GDM1 (cell line): ENCODE measurements around the gene CEL.

Experiments used
- DNase-seq: peaks from one replicate; lab custom pipeline; 2025; lab: John Stamatoyannopoulos, UW

The CEL gene

DNA sequence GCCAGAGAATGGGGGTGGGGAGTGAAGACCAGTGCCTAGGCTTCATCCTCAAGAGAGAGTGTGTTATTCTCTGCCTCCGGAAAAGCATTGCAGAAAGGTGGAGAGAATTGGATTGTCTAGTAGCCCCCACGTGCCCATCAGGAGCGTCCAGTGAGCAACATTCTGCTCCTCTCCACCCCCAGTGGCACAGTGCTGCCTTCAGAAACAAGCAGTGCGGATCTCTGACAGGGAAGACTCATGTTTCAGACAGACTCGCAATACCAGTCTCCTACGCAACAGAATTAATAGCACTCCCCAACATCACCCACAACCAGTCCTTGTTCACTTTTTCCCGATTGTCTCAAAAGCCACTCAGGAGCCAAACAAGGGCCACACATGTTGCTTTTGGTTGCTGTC is 14.9 kb upstream of the CEL start:
- no peak for DNase-seq

DNA sequence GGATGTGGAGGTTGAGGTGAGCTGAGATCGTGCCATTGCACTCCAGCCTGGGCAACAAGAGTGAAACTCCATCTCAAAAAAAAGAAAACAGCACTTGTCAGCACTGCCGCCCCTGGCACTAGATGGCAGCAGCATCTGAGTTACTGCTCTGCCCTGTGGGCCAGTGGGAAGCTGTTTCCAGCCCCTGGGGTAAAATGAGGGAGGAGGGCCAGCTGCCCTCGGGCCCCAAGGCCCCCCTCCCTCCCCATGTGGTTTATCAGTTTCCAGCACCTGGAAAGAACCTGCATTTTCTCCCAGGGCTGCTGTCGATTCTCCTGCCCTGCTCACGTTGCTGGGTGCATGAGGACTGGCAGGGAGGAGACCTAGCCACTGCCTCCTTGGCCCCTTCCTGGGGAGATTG is 13.2 kb upstream of the CEL start:
- DNase-seq: no peak

- DNase-seq: no peak
These were observed 12.7 kb upstream of the CEL start for GRCh38 chr9:133049043-133049442.

GRCh38 chr9:133050142-133050541 is 11.6 kb upstream of the CEL start:
- no peak for DNase-seq

- no peak for DNase-seq
These were observed 11.0 kb upstream of the CEL start for GRCh38 chr9:133050781-133051180.

DNA sequence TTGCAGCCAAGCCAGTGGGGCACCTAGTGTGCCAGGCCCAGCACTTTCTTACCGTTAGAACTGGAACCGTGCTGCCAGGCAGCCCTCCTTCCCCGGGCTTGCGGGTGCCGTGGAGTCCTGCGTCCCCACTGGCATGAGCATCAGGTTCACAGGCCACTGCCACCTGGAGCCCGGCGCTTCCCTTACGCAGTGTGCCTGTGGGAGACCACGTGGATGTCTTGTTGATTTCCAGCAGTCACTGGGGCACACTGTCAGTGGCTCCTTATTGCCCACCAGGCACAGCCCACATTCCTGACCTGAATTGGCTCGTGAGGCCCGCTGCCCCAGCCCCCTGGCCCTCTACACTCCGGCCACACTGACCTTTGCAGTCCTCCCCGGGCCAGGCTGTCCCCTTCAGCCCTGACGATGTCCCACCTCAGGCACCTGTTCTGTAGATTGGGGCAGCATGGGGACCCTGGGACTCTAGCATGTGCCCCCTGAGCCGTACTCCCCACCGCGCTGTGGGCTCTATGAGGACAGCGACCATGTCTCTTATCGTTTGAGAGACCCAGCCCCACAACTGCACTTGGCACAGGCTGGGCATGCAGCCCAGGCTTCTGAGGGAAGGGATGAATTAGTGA is 10.4 kb upstream of the CEL start:
- no peak for DNase-seq

DNA sequence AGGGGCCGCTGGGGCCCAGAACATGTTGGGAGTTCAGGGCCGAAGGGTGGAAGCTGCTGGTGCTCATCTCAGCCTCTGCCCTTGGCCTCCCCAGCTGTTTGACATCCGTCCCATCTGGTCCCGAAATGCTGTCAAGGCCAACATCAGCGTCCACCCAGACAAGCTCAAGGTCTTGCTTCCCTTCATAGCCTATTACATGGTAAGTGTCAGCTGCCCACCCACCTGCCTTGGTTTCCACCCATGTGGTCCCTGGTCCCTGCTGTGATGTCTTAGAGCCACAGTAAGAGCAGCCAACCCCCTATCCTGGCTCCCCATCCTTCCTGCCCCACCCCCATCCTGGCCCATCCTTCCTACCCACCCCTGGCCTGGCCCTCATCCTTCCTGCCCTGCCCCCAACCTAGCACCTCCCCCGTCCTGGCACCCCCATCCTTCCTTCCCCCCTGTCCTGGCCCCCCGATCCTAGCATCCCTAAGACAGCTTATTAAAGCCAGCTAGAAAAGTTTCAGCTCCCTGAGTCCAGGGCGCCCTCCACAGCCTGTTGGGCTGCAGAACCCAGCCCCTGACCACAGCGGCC is 9.7 kb upstream of the CEL start:
- no peak for DNase-seq

DNA sequence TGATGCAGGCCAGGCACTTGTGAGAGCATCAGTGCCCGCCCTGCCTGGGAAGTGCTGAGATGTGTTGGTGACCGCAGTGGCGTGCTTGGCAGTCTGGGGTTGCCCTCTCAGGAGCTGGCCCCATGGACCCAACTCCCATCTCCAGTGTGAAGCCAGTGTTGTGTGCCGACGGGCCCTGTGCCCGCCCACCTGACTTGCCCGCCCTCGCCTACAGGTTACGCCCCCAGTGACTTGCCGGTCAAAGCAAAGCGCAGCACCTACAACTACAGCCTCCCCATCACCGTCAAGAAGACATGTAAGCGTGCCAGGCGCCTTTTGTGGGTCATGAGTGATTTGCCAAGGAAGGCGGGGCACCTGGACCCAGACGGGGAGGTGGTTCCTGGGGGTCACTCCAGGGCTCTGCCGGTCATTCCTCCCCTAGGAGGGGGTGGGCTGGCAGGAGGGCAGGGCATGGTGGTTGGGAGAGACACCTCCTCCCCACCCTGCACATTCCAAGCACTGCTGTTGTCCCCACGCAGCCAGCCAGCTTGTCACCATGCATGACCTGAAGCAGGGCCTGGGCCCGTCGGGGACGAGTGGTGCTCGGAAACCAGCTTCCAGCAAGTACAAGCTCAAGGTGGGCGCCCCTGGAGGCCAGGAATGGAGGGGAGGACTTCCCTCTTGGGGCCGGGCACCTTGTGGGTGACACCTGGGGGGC is 7.4 kb upstream of the CEL start:
- no peak for DNase-seq

DNA sequence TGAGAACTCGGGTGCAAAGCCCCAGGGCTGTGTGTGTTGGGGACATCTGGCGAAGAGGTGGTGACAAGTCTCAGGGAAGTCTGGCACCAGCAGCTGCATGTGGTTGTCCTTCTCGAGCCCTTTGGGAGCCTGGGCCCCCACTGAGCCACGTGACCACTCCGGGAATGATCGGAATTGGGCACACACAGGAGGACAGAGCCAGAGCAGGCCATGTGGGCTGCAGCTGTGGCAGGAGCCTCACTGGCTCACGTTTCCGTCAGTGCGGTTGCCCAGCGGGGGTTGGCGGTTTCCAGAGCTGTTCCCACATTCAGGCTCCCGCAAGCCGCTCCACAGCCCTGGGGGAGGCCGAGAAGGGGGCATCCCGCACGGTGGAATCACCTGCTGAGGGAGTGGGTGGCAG is 6.8 kb upstream of the CEL start:
- DNase-seq: no peak

DNA sequence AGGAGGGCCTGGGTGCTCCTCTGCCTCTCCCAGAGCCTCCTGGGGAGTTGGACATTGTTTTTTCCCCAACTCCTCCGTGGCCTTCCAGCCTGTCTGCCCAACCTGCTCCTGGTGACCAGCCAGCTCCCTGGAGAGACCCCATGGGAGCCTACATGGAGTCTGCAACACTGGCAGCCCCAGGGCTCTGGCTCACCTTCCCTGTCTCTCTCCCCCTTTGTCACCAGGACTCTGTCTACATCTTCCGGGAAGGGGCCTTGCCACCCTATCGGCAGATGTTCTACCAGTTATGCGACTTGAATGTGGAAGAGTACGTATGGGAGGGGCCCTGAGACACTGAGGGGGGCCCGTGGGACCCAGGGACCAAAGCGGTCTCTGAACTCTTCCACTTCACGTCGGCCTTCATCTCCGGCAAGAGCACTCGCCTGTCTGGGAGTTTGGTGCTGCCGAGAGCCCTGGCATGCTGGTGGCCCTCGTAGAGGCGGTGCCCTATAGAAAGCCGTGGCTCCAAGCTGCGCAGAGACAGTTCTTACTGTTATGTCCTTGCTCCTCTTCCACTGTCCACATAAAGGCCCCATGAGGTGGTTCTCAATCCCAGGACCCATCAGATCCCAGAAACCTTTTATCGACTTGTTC is 5.9 kb upstream of the CEL start:
- DNase-seq: no peak

DNA sequence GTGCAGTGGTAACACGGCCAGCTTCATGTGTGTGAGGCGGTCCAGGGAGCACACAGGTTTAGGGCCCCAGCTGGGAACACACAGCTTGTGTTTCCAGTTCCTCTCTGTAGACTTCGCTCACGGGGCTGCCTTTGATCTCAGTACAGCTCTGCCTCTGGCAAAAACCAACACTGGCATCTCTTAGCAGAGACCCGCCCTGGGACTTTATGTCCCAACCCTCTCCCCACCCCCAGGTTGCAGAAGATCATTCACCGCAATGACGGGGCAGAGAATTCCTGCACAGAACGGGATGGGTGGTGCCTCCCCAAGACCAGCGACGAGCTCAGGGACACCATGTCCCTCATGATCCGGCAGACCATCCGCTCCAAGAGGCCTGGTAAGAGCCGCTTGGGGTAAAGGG is 5.2 kb upstream of the CEL start:
- DNase-seq: no peak

DNA sequence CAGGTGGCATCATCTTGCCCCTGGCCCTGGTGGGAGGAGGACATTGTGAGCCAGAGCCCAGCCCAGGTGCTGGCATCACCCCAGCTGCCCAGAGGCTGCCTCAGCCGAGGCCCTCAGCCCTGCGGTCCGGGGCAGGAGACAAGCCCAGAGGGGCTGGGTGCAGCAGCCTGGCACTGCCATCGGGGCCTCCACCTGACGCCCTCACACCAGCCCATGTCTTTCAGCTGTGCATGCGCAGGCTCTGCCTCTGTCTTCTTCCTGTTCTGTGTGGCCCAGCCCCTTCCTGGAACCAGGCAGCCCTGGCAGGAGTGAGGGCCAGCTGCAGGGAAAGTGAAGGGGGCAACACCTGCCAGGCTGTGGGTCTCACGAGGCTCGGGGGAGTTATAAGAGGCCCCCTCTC is 4.8 kb upstream of the CEL start:
- no peak for DNase-seq

DNA sequence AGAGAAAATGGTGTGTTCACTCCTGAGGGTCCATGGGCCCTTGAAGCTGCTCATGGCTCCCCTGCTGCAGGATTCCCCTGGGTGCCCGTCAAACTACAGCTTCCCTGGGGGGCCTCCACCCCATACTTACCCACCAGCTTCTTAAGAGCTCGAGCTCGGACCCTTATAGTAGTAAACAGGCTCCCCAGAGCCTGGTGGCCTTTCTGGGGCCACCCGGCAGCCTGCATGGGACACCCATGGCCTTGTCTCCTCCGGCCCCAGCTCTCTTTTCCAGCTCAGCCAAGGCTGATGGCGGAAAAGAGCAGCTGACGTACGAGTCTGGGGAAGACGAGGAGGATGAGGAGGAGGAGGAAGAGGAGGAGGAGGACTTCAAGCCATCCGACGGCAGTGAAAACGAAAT is 4.2 kb upstream of the CEL start:
- no peak for DNase-seq

GRCh38 chr9:133058071-133058470 is 3.7 kb upstream of the CEL start:
- DNase-seq: no peak

- no peak for DNase-seq
These were observed 3.0 kb upstream of the CEL start for GRCh38 chr9:133058550-133059320.

GRCh38 chr9:133059623-133060022 is 2.2 kb upstream of the CEL start:
- DNase-seq: no peak

DNA sequence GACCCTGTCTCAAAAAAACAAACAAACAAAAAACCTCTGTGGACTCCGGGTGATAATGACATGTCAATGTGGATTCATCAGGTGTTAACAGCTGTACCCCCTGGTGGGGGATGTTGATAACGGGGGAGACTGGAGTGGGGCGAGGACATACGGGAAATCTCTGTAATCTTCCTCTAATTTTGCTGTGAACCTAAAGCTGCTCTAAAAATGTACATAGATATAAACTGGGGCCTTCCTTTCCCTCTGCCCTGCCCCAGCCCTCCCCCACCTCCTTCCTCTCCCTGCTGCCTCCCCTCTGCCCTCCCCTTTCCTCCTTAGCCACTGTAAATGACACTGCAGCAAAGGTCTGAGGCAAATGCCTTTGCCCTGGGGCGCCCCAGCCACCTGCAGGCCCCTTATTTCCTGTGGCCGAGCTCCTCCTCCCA is 1.4 kb upstream of the CEL start:
- DNase-seq: peak; percentile 59

DNA sequence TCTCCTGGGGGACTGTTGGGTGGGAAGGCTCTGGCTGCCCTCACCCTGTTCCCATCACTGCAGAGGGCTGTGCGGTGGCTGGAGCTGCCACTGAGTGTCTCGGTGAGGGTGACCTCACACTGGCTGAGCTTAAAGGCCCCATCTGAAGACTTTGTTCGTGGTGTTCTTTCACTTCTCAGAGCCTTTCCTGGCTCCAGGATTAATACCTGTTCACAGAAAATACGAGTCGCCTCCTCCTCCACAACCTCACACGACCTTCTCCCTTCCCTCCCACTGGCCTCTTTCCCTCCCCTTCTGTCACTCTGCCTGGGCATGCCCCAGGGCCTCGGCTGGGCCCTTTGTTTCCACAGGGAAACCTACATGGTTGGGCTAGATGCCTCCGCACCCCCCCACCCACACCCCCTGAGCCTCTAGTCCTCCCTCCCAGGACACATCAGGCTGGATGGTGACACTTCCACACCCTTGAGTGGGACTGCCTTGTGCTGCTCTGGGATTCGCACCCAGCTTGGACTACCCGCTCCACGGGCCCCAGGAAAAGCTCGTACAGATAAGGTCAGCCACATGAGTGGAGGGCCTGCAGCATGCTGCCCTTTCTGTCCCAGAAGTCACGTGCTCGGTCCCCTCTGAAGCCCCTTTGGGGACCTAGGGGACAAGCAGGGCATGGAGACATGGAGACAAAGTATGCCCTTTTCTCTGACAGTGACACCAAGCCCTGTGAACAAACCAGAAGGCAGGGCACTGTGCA is 590 bp upstream of the CEL start:
- peak; percentile 10 for DNase-seq

- peak; percentile 24 for DNase-seq
These were observed 788 bp downstream of the CEL start for GRCh38 chr9:133062569-133062968.

GRCh38 chr9:133063159-133063499 is 1.3 kb downstream of the CEL start:
- no peak for DNase-seq

- no peak for DNase-seq
These were observed 1.9 kb downstream of the CEL start for GRCh38 chr9:133063500-133064231.
